Stimulated activated CD4-positive, alpha-beta T cell treated with anti-CD3 and anti-CD28 coated beads, Interleukin-4, amount 100 ng/mL, for 1 hour (primary cell): ENCODE results near the gene IFNAR1.
A peak's percentile ranks its signal among the peaks of the same experiment; 100 is the strongest.
"Not testable (repeated sequence)": the region's sequence is repeated elsewhere in the genome, so short reads cannot be mapped to it uniquely, and the experiment has no call there.

ENCODE experiments used
- DNase-seq: peaks from one replicate; pipeline ENCODE4 v3.0.0-alpha.2; 2020

IFNAR1 gene

DNA sequence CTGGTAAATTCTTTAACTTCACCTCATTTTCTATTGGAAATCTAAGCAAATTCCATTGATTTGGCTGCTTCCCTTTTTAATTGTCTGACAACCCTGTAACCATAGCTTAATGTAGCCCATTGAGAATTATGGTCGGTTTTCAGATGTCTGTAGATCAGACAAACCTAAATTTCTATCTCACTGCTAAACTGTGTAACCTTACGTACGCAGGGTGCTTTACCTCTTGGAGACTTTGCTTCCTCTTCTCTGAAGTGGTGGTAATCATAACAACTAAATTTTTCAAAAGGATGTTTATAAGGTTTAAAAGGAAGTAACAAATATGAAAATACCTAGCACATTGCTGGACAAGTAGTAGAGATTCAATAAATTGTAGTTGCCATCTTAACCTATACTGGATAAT, 25.9 kb downstream of the IFNAR1 start:
- no peak for DNase-seq

DNA sequence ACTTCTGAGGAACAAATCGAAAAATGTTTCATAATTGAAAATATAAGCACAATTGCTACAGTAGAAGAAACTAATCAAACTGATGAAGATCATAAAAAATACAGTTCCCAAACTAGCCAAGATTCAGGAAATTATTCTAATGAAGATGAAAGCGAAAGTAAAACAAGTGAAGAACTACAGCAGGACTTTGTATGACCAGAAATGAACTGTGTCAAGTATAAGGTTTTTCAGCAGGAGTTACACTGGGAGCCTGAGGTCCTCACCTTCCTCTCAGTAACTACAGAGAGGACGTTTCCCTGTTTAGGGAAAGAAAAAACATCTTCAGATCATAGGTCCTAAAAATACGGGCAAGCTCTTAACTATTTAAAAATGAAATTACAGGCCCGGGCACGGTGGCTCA, 30.6 kb downstream of the IFNAR1 start:
- DNase-seq: no peak

DNA sequence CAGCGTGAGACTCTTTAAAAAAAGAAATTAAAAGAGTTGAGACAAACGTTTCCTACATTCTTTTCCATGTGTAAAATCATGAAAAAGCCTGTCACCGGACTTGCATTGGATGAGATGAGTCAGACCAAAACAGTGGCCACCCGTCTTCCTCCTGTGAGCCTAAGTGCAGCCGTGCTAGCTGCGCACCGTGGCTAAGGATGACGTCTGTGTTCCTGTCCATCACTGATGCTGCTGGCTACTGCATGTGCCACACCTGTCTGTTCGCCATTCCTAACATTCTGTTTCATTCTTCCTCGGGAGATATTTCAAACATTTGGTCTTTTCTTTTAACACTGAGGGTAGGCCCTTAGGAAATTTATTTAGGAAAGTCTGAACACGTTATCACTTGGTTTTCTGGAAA, 31.2 kb downstream of the IFNAR1 start:
- no peak for DNase-seq

DNA sequence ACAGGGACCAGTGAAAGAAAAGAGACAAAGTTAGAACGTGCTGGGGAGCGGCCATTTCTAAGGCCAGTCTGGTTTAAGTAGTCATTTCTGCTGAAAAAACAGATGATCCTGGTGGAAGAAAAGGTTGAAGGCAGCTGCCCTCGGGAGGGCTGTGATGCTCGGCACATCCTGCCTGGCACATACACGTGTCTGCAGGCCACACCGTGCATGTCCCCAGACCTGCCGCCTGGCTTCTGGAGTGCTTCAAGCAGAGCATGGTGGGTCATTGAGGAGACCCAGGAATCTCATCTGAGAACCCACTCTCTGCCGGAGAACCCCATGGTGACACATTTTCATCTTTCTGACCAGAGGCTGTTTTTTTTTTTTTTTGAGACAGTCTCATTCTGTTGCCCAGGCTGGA, 32.4 kb downstream of the IFNAR1 start:
- no peak for DNase-seq

GRCh38 chr21:33359446-33359845, 34.7 kb downstream of the IFNAR1 start:
- DNase-seq: no peak

DNA sequence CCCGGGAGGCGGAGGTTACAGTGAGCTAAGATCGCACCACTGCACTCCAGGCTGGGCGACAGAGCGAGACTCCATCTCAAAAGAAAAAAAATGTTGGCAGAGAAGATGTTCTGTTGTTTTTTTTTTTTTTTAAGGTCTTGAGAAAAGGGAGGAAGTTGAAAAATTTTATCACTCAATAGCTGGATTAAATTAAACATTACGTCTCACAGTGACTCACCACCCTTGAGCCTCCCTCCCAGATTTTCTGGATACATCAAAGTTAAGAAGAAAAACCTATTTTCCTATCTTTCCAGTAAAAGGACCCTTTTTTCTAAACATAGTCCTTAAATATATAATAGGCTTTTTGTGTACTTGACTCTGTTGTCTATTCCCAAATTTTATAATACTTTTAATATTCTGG, 35.5 kb downstream of the IFNAR1 start:
- no peak for DNase-seq

- DNase-seq: peak; percentile 92
These were observed 36.3 kb downstream of the IFNAR1 start for GRCh38 chr21:33360881-33361602.

- peak; percentile 26 for DNase-seq
These were observed 37.3 kb downstream of the IFNAR1 start for GRCh38 chr21:33362044-33362555.

- not testable (repeated sequence) for DNase-seq
These were observed 39.3 kb downstream of the IFNAR1 start for GRCh38 chr21:33363911-33364609.

- DNase-seq: no peak
These were observed 40.1 kb downstream of the IFNAR1 start for GRCh38 chr21:33364830-33365229.

GRCh38 chr21:33367309-33367973, 42.7 kb downstream of the IFNAR1 start:
- DNase-seq: no peak

GRCh38 chr21:33368124-33368523, 43.4 kb downstream of the IFNAR1 start:
- DNase-seq: no peak

- no peak for DNase-seq
These were observed 43.8 kb downstream of the IFNAR1 start for GRCh38 chr21:33368576-33368975.

- no peak for DNase-seq
These were observed 44.8 kb downstream of the IFNAR1 start for GRCh38 chr21:33369586-33369985.

DNA sequence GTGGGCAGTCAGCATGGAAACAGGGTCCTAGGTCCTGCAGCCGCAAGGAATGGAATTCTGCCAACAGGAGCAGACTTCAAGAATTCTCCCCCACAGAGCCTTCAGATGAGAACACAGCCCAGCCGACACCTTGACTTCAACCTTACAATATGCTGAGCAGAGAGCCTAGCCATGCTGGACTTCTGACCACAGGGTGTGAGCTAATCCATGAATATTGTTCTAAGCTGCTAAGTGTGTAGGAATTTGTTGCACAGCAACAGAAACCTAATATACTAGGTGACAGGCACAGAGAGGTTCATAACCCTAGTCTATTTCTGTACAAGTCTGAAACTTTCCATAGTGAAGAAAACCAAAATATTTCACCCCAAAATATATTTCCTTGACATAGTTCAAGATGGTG, 45.5 kb downstream of the IFNAR1 start:
- DNase-seq: no peak

- DNase-seq: no peak
These were observed 46.6 kb downstream of the IFNAR1 start for GRCh38 chr21:33371366-33371765.

DNA sequence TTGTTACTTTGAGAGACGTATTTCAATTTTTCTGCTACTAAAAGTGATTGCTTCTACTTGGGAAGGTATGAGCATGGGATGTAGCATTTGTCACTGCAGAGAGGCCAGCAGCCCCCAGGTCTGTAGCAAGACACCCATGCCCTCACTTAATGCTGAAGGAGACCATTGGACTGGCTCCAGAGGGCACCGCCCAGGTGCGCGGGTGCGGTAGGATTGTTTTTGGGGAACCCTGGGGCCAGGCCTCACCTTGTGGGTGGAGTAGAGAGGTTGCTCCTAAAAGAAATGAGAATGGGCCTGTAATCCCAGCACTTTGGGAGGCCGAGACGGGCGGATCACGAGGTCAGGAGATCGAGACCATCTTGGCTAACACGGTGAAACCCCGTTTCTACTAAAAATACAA, 47.8 kb downstream of the IFNAR1 start:
- DNase-seq: no peak

- no peak for DNase-seq
These were observed 48.7 kb downstream of the IFNAR1 start for GRCh38 chr21:33373451-33373850.

DNA sequence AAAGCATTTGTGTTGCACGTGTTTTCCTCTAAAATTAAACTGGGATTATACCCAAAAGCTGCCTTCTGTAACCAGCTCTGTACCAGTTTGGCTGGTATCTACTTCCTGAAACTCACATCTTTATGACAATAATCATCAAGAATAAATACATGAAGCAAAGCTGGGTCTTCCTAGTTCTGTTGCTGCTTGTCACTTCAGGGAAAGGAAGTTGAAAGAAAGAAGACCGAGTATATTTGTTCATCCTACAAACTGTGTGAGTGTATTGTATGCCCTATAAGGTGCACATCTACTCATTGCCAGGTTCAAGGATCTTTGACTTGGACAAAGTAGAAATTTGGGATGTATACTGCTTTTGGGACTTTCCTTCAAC, 49.3 kb downstream of the IFNAR1 start:
- no peak for DNase-seq

- peak; percentile 60 for DNase-seq
These were observed 49.8 kb downstream of the IFNAR1 start for GRCh38 chr21:33374450-33375096.

DNA sequence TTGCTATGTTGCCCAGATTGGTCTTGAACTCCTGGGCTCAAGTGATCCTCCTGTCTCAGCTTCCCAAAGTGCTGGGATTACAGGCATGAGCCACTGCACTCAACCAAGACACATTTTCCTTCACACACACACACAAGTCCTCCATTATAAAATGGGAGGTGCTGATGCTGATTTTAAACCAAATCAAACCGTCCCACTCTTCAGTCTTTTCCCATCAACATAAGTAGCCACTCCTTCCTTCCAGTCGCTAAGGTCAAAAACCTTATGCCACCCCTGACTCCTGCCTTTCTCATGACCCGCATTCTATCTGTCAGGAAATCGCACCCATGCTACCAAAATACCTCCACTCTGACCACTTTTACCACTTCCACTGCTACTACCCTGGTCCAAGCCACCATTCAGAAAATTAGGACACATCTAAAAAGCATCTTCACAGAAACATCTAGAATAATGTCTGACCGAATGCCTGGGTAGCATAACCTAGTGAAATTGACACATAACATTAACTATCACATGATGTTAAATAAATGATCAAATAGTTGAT, 50.4 kb downstream of the IFNAR1 start:
- DNase-seq: no peak

GRCh38 chr21:33377221-33377920, 52.6 kb downstream of the IFNAR1 start:
- DNase-seq: no peak
